Mesothelial cell of epicardium (in vitro differentiated cells): ENCODE data around the gene TTLL11. TPM values are rescaled to one million over a fixed set of nuclear protein-coding genes. Genes with fewer than 3 reads are reported as not detected.

Experiments
- DNase-seq, 2 experiments: peaks; one replicate each; pipeline ENCODE4 v3.0.0; 2021; ENCODE audit warnings: low spot score in 2 of 2; ENCODE audit not compliant: unreplicated experiment in 2 of 2
- H3K27ac Mint-ChIP-seq: 2 replicates; pipeline ENCODE4 v1.8.0; 2021; ENCODE audit warnings: mixed read lengths
- H3K27me3 Mint-ChIP-seq: 2 replicates; pipeline ENCODE4 v1.8.0; 2021; ENCODE audit warnings: low read depth, mixed read lengths
- H3K36me3 Mint-ChIP-seq: 2 replicates; pipeline ENCODE4 v1.8.0; 2021; ENCODE audit warnings: mixed read lengths
- H3K4me1 Mint-ChIP-seq: 2 replicates; pipeline ENCODE4 v1.8.0; 2021; ENCODE audit warnings: mixed read lengths
- H3K4me3 Mint-ChIP-seq: 2 replicates; pipeline ENCODE4 v1.8.0; 2021; ENCODE audit warnings: mild to moderate bottlenecking, moderate library complexity, mixed read lengths
- H3K9me3 Mint-ChIP-seq: 2 replicates; pipeline ENCODE4 v1.8.0; 2021; ENCODE audit warnings: mixed read lengths
- CTCF ChIP-seq: fragments of 200-600 bp; sonication (generic); IDR thresholded peaks from one replicate; pipeline ENCODE4 v1.5.0; 2021; ENCODE audit warnings: antibody characterized with exemption; ENCODE audit not compliant: unreplicated experiment
- total RNA-seq: library from RNA; stranded (reverse); gene quantifications from 3 replicates; pipeline ENCODE4 v1.2.1, GENCODE V29; 2021

TTLL11 gene
- total RNA-seq, 1 donor from 2014 or later = 4.8 TPM

GRCh38 chr9:121902461-121903135, 190.5 kb downstream of the TTLL11 start:
- Mint-ChIP-seq H3K4me3 (no peak overlapping the region), H3K4me1 (peaks cover 10% of the 10 kb centered on the region), H3K9me3 (peaks cover 9% of the 10 kb centered on the region), H3K36me3 (peaks cover 5% of the 10 kb centered on the region), H3K27ac (peak overlapping the region; percentile 26), H3K27me3 (peaks cover under 1% of the 10 kb centered on the region)
- no peak for TF ChIP-seq CTCF
- DNase-seq = no peak

- no peaks in the 10 kb centered on the region for H3K27me3 Mint-ChIP-seq
- no peak for DNase-seq
- no peak overlapping the region for H3K27ac Mint-ChIP-seq
- TF ChIP-seq CTCF = no peak
- H3K36me3 Mint-ChIP-seq = peaks cover 5% of the 10 kb centered on the region
- H3K9me3 Mint-ChIP-seq = peaks cover 9% of the 10 kb centered on the region
- H3K4me3 Mint-ChIP-seq = no peak overlapping the region
- H3K4me1 Mint-ChIP-seq = peaks cover 11% of the 10 kb centered on the region
These were observed 191.5 kb downstream of the TTLL11 start for GRCh38 chr9:121901616-121902015.

GRCh38 chr9:121900163-121900562, 192.9 kb downstream of the TTLL11 start:
- no peak for DNase-seq
- H3K27me3 Mint-ChIP-seq = no peaks in the 10 kb centered on the region
- no peak for TF ChIP-seq CTCF
- H3K4me3 Mint-ChIP-seq = no peak overlapping the region
- peaks cover 11% of the 10 kb centered on the region for H3K4me1 Mint-ChIP-seq
- H3K27ac Mint-ChIP-seq = no peak overlapping the region
- H3K36me3 Mint-ChIP-seq = peaks cover 5% of the 10 kb centered on the region
- peaks cover 9% of the 10 kb centered on the region for H3K9me3 Mint-ChIP-seq

GRCh38 chr9:121898856-121899255, 194.3 kb downstream of the TTLL11 start:
- H3K4me3 Mint-ChIP-seq = no peak overlapping the region
- peaks cover 9% of the 10 kb centered on the region for H3K9me3 Mint-ChIP-seq
- peaks cover 11% of the 10 kb centered on the region for H3K4me1 Mint-ChIP-seq
- peaks cover 5% of the 10 kb centered on the region for H3K36me3 Mint-ChIP-seq
- no peak for DNase-seq
- H3K27me3 Mint-ChIP-seq = peaks cover 1% of the 10 kb centered on the region
- H3K27ac Mint-ChIP-seq = no peak overlapping the region
- TF ChIP-seq CTCF = no peak

- Mint-ChIP-seq H3K4me3 (no peak overlapping the region), H3K27me3 (peaks cover 1% of the 10 kb centered on the region), H3K4me1 (peaks cover 5% of the 10 kb centered on the region), H3K36me3 (peaks cover 5% of the 10 kb centered on the region), H3K27ac (no peak overlapping the region), H3K9me3 (peaks cover 9% of the 10 kb centered on the region)
- DNase-seq = no peak
- no peak for TF ChIP-seq CTCF
These were observed 196.0 kb downstream of the TTLL11 start for GRCh38 chr9:121897140-121897539.
